Activated CD4-positive, alpha-beta memory T cell treated with anti-CD3 and anti-CD28 coated beads, Interleukin-2, amount 10 ng/mL, durations not matched to agents 7 days and 5 days (primary cell): ENCODE results near the gene SMYD3. TPM values are rescaled to one million over a fixed set of nuclear protein-coding genes. Genes with fewer than 3 reads are reported as not detected.
A peak's percentile ranks its signal among the peaks of the same experiment; 100 is the strongest.

Source experiments
- CTCF ChIA-PET: fragments of 350-600 bp; sonication (Branson Sonifier 250); formaldehyde crosslinking; loops from one replicate; lab custom pipeline; 2021; ENCODE audit warnings: antibody characterized with exemption, inconsistent platforms; lab: Charles Lee
- POLR2A ChIA-PET: fragments of 350-600 bp; sonication (Branson Sonifier 250); formaldehyde crosslinking; loops from one replicate; lab custom pipeline; 2021; ENCODE audit warnings: antibody characterized with exemption; lab: Charles Lee
- DNase-seq: peaks from one replicate; pipeline ENCODE4 v3.0.0-alpha.2; 2020
- H3K27ac Mint-ChIP-seq: one replicate; pipeline ENCODE4 v1.8.0; 2021; ENCODE audit warnings: mild to moderate bottlenecking, mixed read lengths
- H3K27me3 Mint-ChIP-seq: one replicate; pipeline ENCODE4 v1.8.0; 2021; ENCODE audit warnings: mixed read lengths
- H3K36me3 Mint-ChIP-seq: one replicate; pipeline ENCODE4 v1.8.0; 2021; ENCODE audit warnings: low read depth, mixed read lengths
- H3K4me1 Mint-ChIP-seq: one replicate; pipeline ENCODE4 v1.8.0; 2021; ENCODE audit warnings: mixed read lengths
- H3K4me3 Mint-ChIP-seq: one replicate; pipeline ENCODE4 v1.8.0; 2021; ENCODE audit warnings: mild to moderate bottlenecking, mixed read lengths
- H3K9me3 Mint-ChIP-seq: one replicate; pipeline ENCODE4 v1.8.0; 2021; ENCODE audit warnings: mixed read lengths
- total RNA-seq, 2 experiments: library from RNA; stranded (reverse); gene quantifications; one replicate each; pipeline ENCODE4 v1.2.3, GENCODE V29; 2021

The SMYD3 gene
- 10 to 100 TPM; 15.5 to 18.7 TPM for total RNA-seq

- DNase-seq, result peak; percentile 76
- peak within 1 kb of the TSS; percentile 93 for H3K4me3 Mint-ChIP-seq
- POLR2A ChIA-PET, result interaction anchor here (1.0 kb wide), 2 partner anchors 59 to 60 kb away, joined by 3 read pairs; partner anchors contain the start of gene CNST
- no peaks in the 10 kb centered on the region for H3K27me3 Mint-ChIP-seq
- H3K4me1 Mint-ChIP-seq, result peaks cover 27% of the 10 kb centered on the region
- H3K27ac Mint-ChIP-seq, result peak within 1 kb of the TSS; percentile 77
- no peaks in the 10 kb centered on the region for H3K9me3 Mint-ChIP-seq
- CTCF ChIA-PET, result interaction anchor here (0.8 to 3.0 kb wide), 7 partner anchors 9 to 189 kb away, joined by 3 to 21 read pairs (median 3); no protein-coding TSS in a partner anchor
- peaks cover 8% of the 10 kb centered on the region for H3K36me3 Mint-ChIP-seq
These were observed at the start of gene SMYD3 for GRCh38 chr1:246506674-246507481. Gene SMYD3, minus strand, starts transcription at chr1:246507279.

- H3K27ac Mint-ChIP-seq, result no peak overlapping the region
- H3K27me3 Mint-ChIP-seq, result no peaks in the 10 kb centered on the region
- POLR2A ChIA-PET, result no interaction called here
- no peak for DNase-seq
- peaks cover 45% of the 10 kb centered on the region for H3K36me3 Mint-ChIP-seq
- H3K9me3 Mint-ChIP-seq, result no peaks in the 10 kb centered on the region
- H3K4me1 Mint-ChIP-seq, result no peaks in the 10 kb centered on the region
- no peak overlapping the region for H3K4me3 Mint-ChIP-seq
- CTCF ChIA-PET, result interaction anchor here (0.6 kb wide), 1 partner anchor 56 kb away, joined by 3 read pairs; no protein-coding TSS in a partner anchor
These were observed 47.1 kb upstream of the SMYD3 start for GRCh38 chr1:246554201-246554600.

- Mint-ChIP-seq H3K27ac (no peak overlapping the region), H3K36me3 (peaks cover 42% of the 10 kb centered on the region), H3K9me3 (no peaks in the 10 kb centered on the region), H3K4me3 (no peak overlapping the region), H3K27me3 (no peaks in the 10 kb centered on the region), H3K4me1 (no peaks in the 10 kb centered on the region)
- CTCF ChIA-PET, result no interaction called here
- DNase-seq, result no peak
- POLR2A ChIA-PET, result no interaction called here
These were observed 45.0 kb upstream of the SMYD3 start for GRCh38 chr1:246552110-246552509.

- no peak for DNase-seq
- H3K27me3 Mint-ChIP-seq, result no peaks in the 10 kb centered on the region
- no peaks in the 10 kb centered on the region for H3K9me3 Mint-ChIP-seq
- H3K27ac Mint-ChIP-seq, result no peak overlapping the region
- H3K36me3 Mint-ChIP-seq, result peaks cover 37% of the 10 kb centered on the region
- POLR2A ChIA-PET, result no interaction called here
- H3K4me1 Mint-ChIP-seq, result no peaks in the 10 kb centered on the region
- no peak overlapping the region for H3K4me3 Mint-ChIP-seq
- CTCF ChIA-PET, result no interaction called here
These were observed 43.3 kb upstream of the SMYD3 start for GRCh38 chr1:246550402-246550801.

- Mint-ChIP-seq H3K4me1 (no peaks in the 10 kb centered on the region), H3K4me3 (no peak overlapping the region), H3K27ac (no peak overlapping the region), H3K27me3 (no peaks in the 10 kb centered on the region), H3K9me3 (no peaks in the 10 kb centered on the region), H3K36me3 (peaks cover 33% of the 10 kb centered on the region)
- no peak for DNase-seq
- ChIA-PET CTCF (no interaction called here), POLR2A (no interaction called here)
These were observed 42.6 kb upstream of the SMYD3 start for GRCh38 chr1:246549665-246550064.

- H3K27ac Mint-ChIP-seq, result no peak overlapping the region
- H3K36me3 Mint-ChIP-seq, result peaks cover 21% of the 10 kb centered on the region
- H3K9me3 Mint-ChIP-seq, result no peaks in the 10 kb centered on the region
- POLR2A ChIA-PET, result no interaction called here
- DNase-seq, result no peak
- CTCF ChIA-PET, result no interaction called here
- no peak overlapping the region for H3K4me3 Mint-ChIP-seq
- H3K4me1 Mint-ChIP-seq, result no peaks in the 10 kb centered on the region
- H3K27me3 Mint-ChIP-seq, result no peaks in the 10 kb centered on the region
These were observed 36.9 kb upstream of the SMYD3 start for GRCh38 chr1:246544001-246544400.

GRCh38 chr1:246540738-246541491, 33.8 kb upstream of the SMYD3 start:
- Mint-ChIP-seq H3K9me3 (no peaks in the 10 kb centered on the region), H3K4me3 (no peak overlapping the region), H3K36me3 (peaks cover 14% of the 10 kb centered on the region), H3K27ac (no peak overlapping the region), H3K27me3 (no peaks in the 10 kb centered on the region), H3K4me1 (no peaks in the 10 kb centered on the region)
- DNase-seq, result no peak
- CTCF ChIA-PET, result no interaction called here
- POLR2A ChIA-PET, result interaction anchor here (1.7 kb wide), 1 partner anchor 25 kb away, joined by 5 read pairs; the partner anchor contains the start of genes CNST and TFB2M

- POLR2A ChIA-PET, result no interaction called here
- H3K27me3 Mint-ChIP-seq, result no peaks in the 10 kb centered on the region
- H3K36me3 Mint-ChIP-seq, result peaks cover 4% of the 10 kb centered on the region
- H3K9me3 Mint-ChIP-seq, result no peaks in the 10 kb centered on the region
- H3K4me1 Mint-ChIP-seq, result no peaks in the 10 kb centered on the region
- CTCF ChIA-PET, result no interaction called here
- H3K4me3 Mint-ChIP-seq, result no peak overlapping the region
- DNase-seq, result no peak
- H3K27ac Mint-ChIP-seq, result no peak overlapping the region
These were observed 30.8 kb upstream of the SMYD3 start for GRCh38 chr1:246537887-246538286.

- Mint-ChIP-seq H3K9me3 (no peaks in the 10 kb centered on the region), H3K4me3 (no peak overlapping the region), H3K27ac (no peak overlapping the region), H3K27me3 (no peaks in the 10 kb centered on the region), H3K4me1 (no peaks in the 10 kb centered on the region), H3K36me3 (peaks cover 4% of the 10 kb centered on the region)
- ChIA-PET CTCF (no interaction called here), POLR2A (interaction anchor here (0.5 kb wide), 1 partner anchor 383 kb away, joined by 3 read pairs; no protein-coding TSS in a partner anchor)
- DNase-seq, result no peak
These were observed 30.4 kb upstream of the SMYD3 start for GRCh38 chr1:246537441-246537840.

GRCh38 chr1:246534114-246534513, 27.0 kb upstream of the SMYD3 start:
- ChIA-PET POLR2A (no interaction called here), CTCF (interaction anchor here (0.9 to 1.2 kb wide), 2 partner anchors 13 to 155 kb away, joined by 3 to 4 read pairs; no protein-coding TSS in a partner anchor)
- Mint-ChIP-seq H3K4me3 (no peak overlapping the region), H3K27me3 (peaks cover 2% of the 10 kb centered on the region), H3K9me3 (peaks cover 13% of the 10 kb centered on the region), H3K36me3 (peaks cover 3% of the 10 kb centered on the region), H3K4me1 (no peaks in the 10 kb centered on the region), H3K27ac (no peak overlapping the region)
- DNase-seq, result no peak

- POLR2A ChIA-PET, result no interaction called here
- Mint-ChIP-seq H3K4me1 (no peaks in the 10 kb centered on the region), H3K27me3 (peaks cover 2% of the 10 kb centered on the region), H3K27ac (no peak overlapping the region), H3K4me3 (no peak overlapping the region), H3K9me3 (peaks cover 15% of the 10 kb centered on the region), H3K36me3 (peaks cover 3% of the 10 kb centered on the region)
- CTCF ChIA-PET, result interaction anchor here (0.9 to 1.2 kb wide), 2 partner anchors 14 to 156 kb away, joined by 3 to 4 read pairs; no protein-coding TSS in a partner anchor
- no peak for DNase-seq
These were observed 26.4 kb upstream of the SMYD3 start for GRCh38 chr1:246533371-246533905.

- Mint-ChIP-seq H3K36me3 (peaks cover 3% of the 10 kb centered on the region), H3K4me3 (no peak overlapping the region), H3K27me3 (peaks cover 2% of the 10 kb centered on the region), H3K4me1 (peaks cover 7% of the 10 kb centered on the region), H3K27ac (no peak overlapping the region), H3K9me3 (peaks cover 16% of the 10 kb centered on the region)
- DNase-seq, result no peak
- CTCF ChIA-PET, result interaction anchor here (1.7 kb wide), 1 partner anchor 35 kb away, joined by 3 read pairs; no protein-coding TSS in a partner anchor
- POLR2A ChIA-PET, result no interaction called here
These were observed 25.4 kb upstream of the SMYD3 start for GRCh38 chr1:246532519-246532918.

- ChIA-PET POLR2A (no interaction called here), CTCF (interaction anchor here (0.7 kb wide), 1 partner anchor 32 kb away, joined by 3 read pairs; no protein-coding TSS in a partner anchor)
- Mint-ChIP-seq H3K27me3 (peaks cover 2% of the 10 kb centered on the region), H3K4me3 (no peak overlapping the region), H3K9me3 (peaks cover 18% of the 10 kb centered on the region), H3K4me1 (peaks cover 15% of the 10 kb centered on the region), H3K27ac (no peak overlapping the region), H3K36me3 (peaks cover 3% of the 10 kb centered on the region)
- DNase-seq, result no peak
These were observed 23.4 kb upstream of the SMYD3 start for GRCh38 chr1:246530482-246530881.
